Astrocyte of the cerebellum (primary cell): ENCODE measurements around the gene WDR43.

Experiments
- DNase-seq: peaks from one replicate; pipeline ENCODE4 v3.0.0-alpha.2; 2011; ENCODE audit warnings: low read depth
- H3K4me3 ChIP-seq: 2 replicates; pipeline ENCODE4 v1.5.1; 2011; ENCODE audit warnings: mild to moderate bottlenecking, low read depth, low read length, moderate library complexity
- CTCF ChIP-seq: IDR thresholded peaks from 2 replicates; pipeline ENCODE4 v1.5.1; 2012; ENCODE audit warnings: low read length, low read depth, moderate library complexity, mild to moderate bottlenecking; ENCODE audit errors: missing control alignments
- in situ Hi-C: cut with HindIII; loops from 2 replicates; pipeline ENCODE4 v1.10.0; 2017; ENCODE audit warnings: low sequenced_read_pairs

Gene WDR43

GRCh38 chr2:28982381-28982950 is 88.0 kb downstream of the WDR43 start:
- DNase-seq: no peak
- no peak overlapping the region for H3K4me3 ChIP-seq
- TF ChIP-seq CTCF: no peak
- in situ Hi-C loops: no loop called here

GRCh38 chr2:28986429-28986828 is 92.0 kb downstream of the WDR43 start:
- no peak overlapping the region for H3K4me3 ChIP-seq
- no peak for DNase-seq
- in situ Hi-C loops: no loop called here
- no peak for TF ChIP-seq CTCF

- no peak for TF ChIP-seq CTCF
- no peak for DNase-seq
- in situ Hi-C loops: no loop called here
- H3K4me3 ChIP-seq: no peak overlapping the region
These were observed 95.5 kb downstream of the WDR43 start for GRCh38 chr2:28989973-28990372.

- no peak for TF ChIP-seq CTCF
- no peak for DNase-seq
- in situ Hi-C loops: no loop called here
- H3K4me3 ChIP-seq: no peak overlapping the region
These were observed 96.0 kb downstream of the WDR43 start for GRCh38 chr2:28990445-28990844.

- in situ Hi-C loops: no loop called here
- DNase-seq: no peak
- H3K4me3 ChIP-seq: no peak overlapping the region
- no peak for TF ChIP-seq CTCF
These were observed 96.6 kb downstream of the WDR43 start for GRCh38 chr2:28991021-28991420.

- DNase-seq: no peak
These were observed 97.0 kb downstream of the WDR43 start for GRCh38 chr2:28991460-28991859.

More at GRCh38 chr2:28991460-28991859, 97.0 kb downstream of the WDR43 start:
- no peak for TF ChIP-seq CTCF
- in situ Hi-C loops: no loop called here
- no peak overlapping the region for H3K4me3 ChIP-seq
